Esophagus (tissue), 2 donors: ENCODE measurements around the gene FAM151A. TPM values are rescaled to one million over a fixed set of nuclear protein-coding genes. Genes with fewer than 3 reads are reported as not detected.

ENCODE experiments used
- H3K27ac ChIP-seq, 2 donors: one replicate each; pipeline ENCODE4 v1.5.1; 2013; ENCODE audit warnings: low read depth in 2 of 2, mild to moderate bottlenecking in 2 of 2, inconsistent platforms in 1 of 2, low read length in 1 of 2, moderate library complexity in 1 of 2
- H3K27me3 ChIP-seq, 2 donors: one replicate each; pipeline ENCODE4 v1.6.1; 2013; ENCODE audit warnings: low read length in 2 of 2, control low read depth in 1 of 2, mild to moderate bottlenecking in 1 of 2; ENCODE audit not compliant: insufficient read depth in 2 of 2, control insufficient read depth in 1 of 2
- H3K36me3 ChIP-seq, 2 donors: one replicate each; pipeline ENCODE4 v1.6.1; 2013; ENCODE audit warnings: low read length in 1 of 2; ENCODE audit not compliant: control insufficient read depth in 2 of 2, insufficient read depth in 2 of 2
- H3K4me1 ChIP-seq, 2 donors: one replicate each; pipeline ENCODE4 v1.6.1; 2013; ENCODE audit warnings: low read length in 1 of 2; ENCODE audit not compliant: control insufficient read depth in 2 of 2, insufficient read depth in 2 of 2
- H3K4me3 ChIP-seq, 2 donors: one replicate each; pipeline ENCODE4 v1.5.1; 2013; ENCODE audit warnings: low read length in 2 of 2, mild to moderate bottlenecking in 2 of 2, low read depth in 1 of 2, moderate library complexity in 1 of 2
- H3K9me3 ChIP-seq, 2 donors: one replicate each; pipeline ENCODE4 v1.6.1; 2013; ENCODE audit warnings: mild to moderate bottlenecking in 2 of 2, low read depth in 1 of 2, low read length in 1 of 2, moderate library complexity in 1 of 2; ENCODE audit not compliant: control insufficient read depth in 2 of 2, insufficient read depth in 1 of 2
- WGBS, 2 donors: extraction: QIAGEN DNeasy Blood & Tissue Kit; methylation state at CpG; one replicate each; pipeline ENCODE4 v1.1.7; 2013; 5-methylcytosine and 5-hydroxymethylcytosine counted together
- polyA plus RNA-seq, 2 donors: library from polyadenylated mRNA; stranded (reverse); fragments of 200-250 nt; gene quantifications; one replicate each; pipeline ENCODE4 v1.2.3, GENCODE V29; 2013
- donor health status: healthy with polysubstance abuse.
- donor health status: Bipolar disorder and iron deficiency.

Gene FAM151A
- polyA plus RNA-seq, 2 donors = 0.24 to 0.26 TPM

GRCh38 chr1:54571803-54572541 lies 51.4 kb downstream of the FAM151A start:
- peak overlapping the region; percentile 77 to 84 for H3K27ac ChIP-seq
- no peaks in the 10 kb centered on the region for H3K36me3 ChIP-seq
- no peak overlapping the region for H3K4me3 ChIP-seq
- H3K27me3 ChIP-seq = no peaks in the 10 kb centered on the region
- WGBS, 2 donors = 64 to 69% methylated on average over 7 to 8 of the region's 8 CpGs
- H3K9me3 ChIP-seq = no peaks in the 10 kb centered on the region
- peaks cover 5 to 14% of the 10 kb centered on the region in 2 donors for H3K4me1 ChIP-seq

DNA sequence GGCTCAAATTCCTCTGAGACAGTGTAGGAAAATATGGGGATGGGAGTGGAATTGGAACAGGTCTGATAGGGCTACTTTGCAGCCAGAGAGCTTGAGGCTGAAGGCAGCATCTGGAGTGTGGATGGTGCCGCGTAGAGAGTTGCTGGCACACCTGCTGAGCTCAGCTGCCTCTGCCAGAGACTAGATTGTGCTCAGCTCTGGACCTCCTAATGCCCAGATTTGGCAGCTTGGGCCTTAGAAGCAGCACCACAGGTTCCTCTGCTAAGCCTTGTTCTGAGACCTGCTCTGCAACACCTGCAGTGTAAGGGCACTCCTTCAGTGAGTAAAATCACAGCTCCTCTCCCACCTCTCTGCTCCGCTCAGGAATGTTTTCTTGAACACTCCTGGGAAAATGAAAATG lies 52.0 kb downstream of the FAM151A start:
- Histone ChIP-seq H3K27ac (peak overlapping the region; percentile 77 to 84), H3K4me1 (peaks cover 5 to 14% of the 10 kb centered on the region in 2 donors), H3K4me3 (no peak overlapping the region), H3K36me3 (no peaks in the 10 kb centered on the region), H3K9me3 (no peaks in the 10 kb centered on the region), H3K27me3 (no peaks in the 10 kb centered on the region)
- WGBS, 2 donors = 55 to 60% methylated on average over 3 of the region's 3 CpGs

DNA sequence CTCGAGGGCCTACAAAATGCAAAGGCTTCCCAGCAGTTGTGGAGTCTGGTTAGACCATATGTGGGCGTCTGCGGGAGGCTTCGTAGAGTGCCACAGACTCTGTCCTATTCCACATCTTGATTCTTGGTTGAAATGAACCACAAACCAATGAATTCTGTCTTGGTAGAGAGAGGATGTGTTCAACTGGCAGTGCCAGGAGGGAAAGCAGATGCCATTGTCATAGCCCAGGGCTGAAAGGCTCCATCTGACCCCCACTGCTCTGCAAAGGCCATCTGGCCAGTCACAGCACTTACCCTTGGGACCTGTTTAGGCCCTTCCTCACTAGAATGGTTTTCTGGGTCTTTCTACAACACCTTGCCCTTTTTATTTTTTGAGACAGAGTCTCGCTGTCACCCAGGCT lies 53.2 kb downstream of the FAM151A start:
- H3K27ac ChIP-seq = peak overlapping the region in 1 of 2 donors; percentile 74
- no peak overlapping the region for H3K4me3 ChIP-seq
- H3K27me3 ChIP-seq = no peaks in the 10 kb centered on the region
- WGBS, 2 donors = 94 to 95% methylated on average over 5 of the region's 5 CpGs
- no peaks in the 10 kb centered on the region for H3K36me3 ChIP-seq
- peaks cover 5 to 14% of the 10 kb centered on the region in 2 donors for H3K4me1 ChIP-seq
- no peaks in the 10 kb centered on the region for H3K9me3 ChIP-seq

DNA sequence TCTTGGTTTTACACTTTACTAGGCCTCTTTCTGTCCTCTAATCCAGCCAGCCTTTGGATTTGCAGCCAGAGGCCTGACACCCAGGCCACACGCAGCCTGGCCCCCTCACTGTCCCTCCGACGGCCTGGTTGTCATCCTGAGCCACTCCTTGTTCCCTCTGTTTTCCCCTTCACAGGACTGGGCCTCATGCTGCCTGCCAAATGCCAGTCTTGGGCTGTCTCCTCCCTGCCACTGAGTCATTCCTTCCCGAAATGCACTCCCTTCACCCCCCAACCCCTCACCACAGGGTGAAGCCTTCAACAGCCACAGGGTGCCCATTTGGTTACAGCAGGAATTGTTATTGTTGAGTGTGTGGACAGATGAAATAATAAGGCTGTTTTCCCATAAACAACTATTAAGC lies 54.0 kb downstream of the FAM151A start:
- Histone ChIP-seq H3K27ac (peak overlapping the region in 1 of 2 donors; percentile 61), H3K36me3 (no peaks in the 10 kb centered on the region), H3K4me3 (no peak overlapping the region), H3K27me3 (no peaks in the 10 kb centered on the region), H3K9me3 (no peaks in the 10 kb centered on the region), H3K4me1 (peaks cover 5 to 14% of the 10 kb centered on the region in 2 donors)
- 52 to 54% methylated on average over 4 of the region's 4 CpGs for WGBS, 2 donors

DNA sequence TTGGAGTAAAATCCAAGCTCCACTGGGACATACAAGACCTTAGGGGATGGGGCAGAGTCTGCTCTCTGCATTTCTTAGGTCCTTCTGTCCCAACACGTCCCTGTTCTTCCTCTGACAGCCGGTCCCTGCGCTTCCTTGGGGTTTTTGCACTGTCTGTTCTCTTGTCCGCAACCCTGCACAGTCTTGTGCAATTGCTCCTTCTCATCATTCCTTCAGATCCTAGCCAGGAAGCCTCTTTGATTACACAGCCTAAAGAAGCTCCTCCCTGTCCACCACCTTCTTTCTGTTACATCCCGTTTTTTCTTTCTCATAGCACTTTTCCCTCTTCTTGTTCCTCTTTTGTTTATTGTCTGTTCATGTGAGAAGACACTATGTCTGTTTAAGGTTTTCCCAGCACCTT lies 55.4 kb downstream of the FAM151A start:
- Histone ChIP-seq H3K9me3 (no peaks in the 10 kb centered on the region), H3K27me3 (no peaks in the 10 kb centered on the region), H3K4me3 (no peak overlapping the region), H3K4me1 (peaks cover 7 to 11% of the 10 kb centered on the region in 2 donors), H3K27ac (peak overlapping the region in 1 of 2 donors; percentile 75), H3K36me3 (no peaks in the 10 kb centered on the region)
- WGBS, 2 donors = 45 to 77% methylated on average over 5 of the region's 5 CpGs

GRCh38 chr1:54566438-54567141 lies 56.7 kb downstream of the FAM151A start:
- peaks cover 4 to 7% of the 10 kb centered on the region in 2 donors for H3K4me1 ChIP-seq

GRCh38 chr1:54565113-54565501 lies 58.2 kb downstream of the FAM151A start:
- Histone ChIP-seq H3K36me3 (no peaks in the 10 kb centered on the region), H3K27ac (peak overlapping the region in 1 of 2 donors; percentile 30), H3K4me1 (peaks cover 4 to 6% of the 10 kb centered on the region in 2 donors), H3K27me3 (no peaks in the 10 kb centered on the region), H3K4me3 (peak overlapping the region in 1 of 2 donors; percentile 11), H3K9me3 (no peaks in the 10 kb centered on the region)
- WGBS, 2 donors = 73 to 80% methylated on average over 4 of the region's 4 CpGs

More at GRCh38 chr1:54566438-54567141, 56.7 kb downstream of the FAM151A start:
- Histone ChIP-seq H3K27ac (peak overlapping the region in 1 of 2 donors; percentile 74), H3K9me3 (no peaks in the 10 kb centered on the region), H3K4me3 (no peak overlapping the region), H3K36me3 (no peaks in the 10 kb centered on the region), H3K27me3 (no peaks in the 10 kb centered on the region)
- WGBS, 2 donors = 81% methylated on average over 5 of the region's 5 CpGs

GRCh38 chr1:54564312-54565112 lies 58.8 kb downstream of the FAM151A start:
- Histone ChIP-seq H3K27me3 (no peaks in the 10 kb centered on the region), H3K4me3 (peak overlapping the region in 1 of 2 donors; percentile 11), H3K9me3 (no peaks in the 10 kb centered on the region), H3K36me3 (no peaks in the 10 kb centered on the region), H3K27ac (peak overlapping the region; percentile 30 to 44), H3K4me1 (peaks cover 6 to 8% of the 10 kb centered on the region in 2 donors)
- 50 to 56% methylated on average over 17 of the region's 17 CpGs for WGBS, 2 donors

DNA sequence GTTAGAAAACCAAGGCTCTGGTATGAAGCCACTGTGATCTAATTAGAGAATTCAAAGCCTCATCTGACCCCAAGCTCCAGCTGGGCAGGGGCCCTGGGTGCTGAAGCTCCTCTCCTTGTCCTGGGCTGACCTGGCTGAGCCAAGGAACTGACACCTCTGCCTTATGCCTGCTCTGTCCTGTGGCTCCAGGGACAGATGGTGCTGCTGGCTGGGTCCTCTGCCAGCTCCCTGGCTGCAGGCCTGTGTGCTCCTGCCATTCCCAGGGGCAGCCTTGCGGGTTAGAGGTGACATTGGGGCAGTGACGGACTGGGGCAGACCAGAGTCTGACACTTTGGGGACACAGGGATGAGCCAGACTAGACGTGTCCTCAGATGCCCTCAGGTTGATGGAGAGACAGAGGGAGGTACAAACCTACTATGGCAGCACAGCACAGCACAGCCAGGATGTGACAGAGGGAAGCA lies 63.5 kb downstream of the FAM151A start:
- Histone ChIP-seq H3K4me1 (peaks cover 2 to 6% of the 10 kb centered on the region in 2 donors), H3K9me3 (no peaks in the 10 kb centered on the region), H3K4me3 (no peak overlapping the region), H3K36me3 (no peaks in the 10 kb centered on the region), H3K27ac (no peak overlapping the region), H3K27me3 (no peaks in the 10 kb centered on the region)
- 75 to 77% methylated on average over 3 of the region's 3 CpGs for WGBS, 2 donors
